Naive thymus-derived CD4-positive, alpha-beta T cell (primary cell): ENCODE measurements around the gene WSCD1. TPM values are rescaled to one million over a fixed set of nuclear protein-coding genes. Genes with fewer than 3 reads are reported as not detected.

Experiments
- ATAC-seq: fragments of 150-1000 bp; cut with Tn5 transposase; 2 replicates; pipeline ENCODE4 v1.10.0; 2021; ENCODE audit warnings: mild to moderate bottlenecking, moderate library complexity
- CTCF ChIA-PET: fragments of 350-600 bp; sonication (Branson Sonifier 250); formaldehyde crosslinking; loops from one replicate; lab custom pipeline; 2021; ENCODE audit warnings: antibody characterized with exemption; lab: Charles Lee
- POLR2A ChIA-PET: fragments of 350-600 bp; sonication (Branson Sonifier 250); formaldehyde crosslinking; loops from one replicate; lab custom pipeline; 2021; ENCODE audit warnings: antibody characterized with exemption, inconsistent platforms; lab: Charles Lee
- DNase-seq, 9 donors: peaks; one replicate each; pipeline versions ENCODE4 v3.0.0 to v3.0.0-alpha.2; 2020 to 2022; ENCODE audit warnings: mixed read lengths in 1 of 9
- H3K27ac ChIP-seq: one replicate; pipeline ENCODE4 v1.7.0; 2013; ENCODE audit warnings: mild to moderate bottlenecking, low read depth, low read length, moderate library complexity
- H3K27me3 ChIP-seq, 2 donors: one replicate each; pipeline ENCODE4 v1.7.0; 2013; ENCODE audit warnings: low read length in 2 of 2, mild to moderate bottlenecking in 2 of 2, moderate library complexity in 2 of 2; ENCODE audit not compliant: control insufficient read depth in 2 of 2, insufficient read depth in 2 of 2
- H3K36me3 ChIP-seq, 3 experiments: 1 replicate in 2 of 3; 2 replicates in 1 of 3; pipeline ENCODE4 v1.7.0; 2013; ENCODE audit warnings: low read length in 3 of 3, mild to moderate bottlenecking in 3 of 3, moderate library complexity in 1 of 3; ENCODE audit not compliant: insufficient read depth in 3 of 3, control insufficient read depth in 2 of 3
- H3K4me1 ChIP-seq, 2 donors: one replicate each; pipeline ENCODE4 v1.7.0; 2013; ENCODE audit warnings: low read length in 2 of 2, mild to moderate bottlenecking in 2 of 2, moderate library complexity in 1 of 2; ENCODE audit not compliant: control insufficient read depth in 2 of 2, insufficient read depth in 2 of 2
- H3K4me3 ChIP-seq: 2 replicates; pipeline ENCODE4 v1.7.0; 2013; ENCODE audit warnings: mild to moderate bottlenecking, low read length
- H3K9me3 ChIP-seq, 3 experiments: 1 replicate in 2 of 3; 2 replicates in 1 of 3; pipeline ENCODE4 v1.7.0; 2013; ENCODE audit warnings: low read length in 3 of 3; ENCODE audit not compliant: control insufficient read depth in 2 of 3
- H3K27ac Mint-ChIP-seq, 9 donors: one replicate each; pipeline ENCODE4 v1.8.0; 2020 to 2022; ENCODE audit warnings: mixed read lengths in 9 of 9, mild to moderate bottlenecking in 8 of 9, moderate library complexity in 5 of 9, inconsistent platforms in 2 of 9
- H3K27me3 Mint-ChIP-seq, 5 donors: one replicate each; pipeline ENCODE4 v1.8.0; 2021 to 2022; ENCODE audit warnings: mixed read lengths in 5 of 5, mild to moderate bottlenecking in 1 of 5
- H3K36me3 Mint-ChIP-seq, 5 donors: one replicate each; pipeline ENCODE4 v1.8.0; 2020 to 2022; ENCODE audit warnings: mixed read lengths in 5 of 5, mild to moderate bottlenecking in 3 of 5, inconsistent platforms in 1 of 5
- H3K4me1 Mint-ChIP-seq, 7 donors: one replicate each; pipeline ENCODE4 v1.8.0; 2020 to 2022; ENCODE audit warnings: mixed read lengths in 7 of 7, mild to moderate bottlenecking in 3 of 7, inconsistent platforms in 1 of 7
- H3K4me3 Mint-ChIP-seq, 10 donors: one replicate each; pipeline ENCODE4 v1.8.0; 2020 to 2022; ENCODE audit warnings: mild to moderate bottlenecking in 10 of 10, mixed read lengths in 10 of 10, moderate library complexity in 6 of 10, inconsistent platforms in 2 of 10
- H3K9me3 Mint-ChIP-seq, 11 donors: one replicate each; pipeline ENCODE4 v1.8.0; 2020 to 2022; ENCODE audit warnings: mixed read lengths in 11 of 11, mild to moderate bottlenecking in 4 of 11, inconsistent platforms in 1 of 11, moderate library complexity in 1 of 11
- intact Hi-C, 2 donors: fragments of 100-400 bp; cut with micrococcal nuclease; formaldehyde crosslinking; loops; one replicate each; pipeline ENCODE4 v1.15.1; 2023
- polyA plus RNA-seq, 2 donors: library from polyadenylated mRNA; unstranded; fragments of 300-500 nt; fragmentation: Illumina TruSeq; gene quantifications; one replicate each; pipeline ENCODE4 v1.2.3, GENCODE V29; 2021
- total RNA-seq, 6 experiments: library from RNA in 5 of 6; stranded (reverse) in 5 of 6; gene quantifications; 1 replicate in 5 of 6; 2 replicates in 1 of 6; pipeline ENCODE4 v1.2.3 and lab custom pipeline; 2021 to 2026

Gene WSCD1
- total and polyA plus RNA-seq, 7 experiments from 2014 or later = 0.13 to 0.73 (median 0.27) TPM; not detected in 2

GRCh38 chr17:6172642-6173330 lies 102.6 kb downstream of the WSCD1 start:
- ChIA-PET POLR2A (no interaction called here), CTCF (no interaction called here)
- H3K27ac ChIP-seq = no peak overlapping the region
- no peak overlapping the region for H3K4me3 Mint-ChIP-seq
- H3K36me3 ChIP-seq = no peaks in the 10 kb centered on the region
- peaks cover 0 to 2% (median 0%) of the 10 kb centered on the region in 7 donors for H3K4me1 Mint-ChIP-seq
- H3K9me3 ChIP-seq = no peaks in the 10 kb centered on the region
- DNase-seq = no peak
- no peak overlapping the region for H3K27ac Mint-ChIP-seq
- ATAC-seq = no peak
- peaks cover 0 to 4% (median 0%) of the 10 kb centered on the region in 11 donors for H3K9me3 Mint-ChIP-seq
- intact Hi-C loops = no loop called here
- H3K4me1 ChIP-seq = no peaks in the 10 kb centered on the region
- peaks cover 0 to 20% (median 9%) of the 10 kb centered on the region in 5 donors for H3K27me3 Mint-ChIP-seq
- H3K4me3 ChIP-seq = no peak overlapping the region
- H3K27me3 ChIP-seq = no peaks in the 10 kb centered on the region
- no peaks in the 10 kb centered on the region for H3K36me3 Mint-ChIP-seq

DNA sequence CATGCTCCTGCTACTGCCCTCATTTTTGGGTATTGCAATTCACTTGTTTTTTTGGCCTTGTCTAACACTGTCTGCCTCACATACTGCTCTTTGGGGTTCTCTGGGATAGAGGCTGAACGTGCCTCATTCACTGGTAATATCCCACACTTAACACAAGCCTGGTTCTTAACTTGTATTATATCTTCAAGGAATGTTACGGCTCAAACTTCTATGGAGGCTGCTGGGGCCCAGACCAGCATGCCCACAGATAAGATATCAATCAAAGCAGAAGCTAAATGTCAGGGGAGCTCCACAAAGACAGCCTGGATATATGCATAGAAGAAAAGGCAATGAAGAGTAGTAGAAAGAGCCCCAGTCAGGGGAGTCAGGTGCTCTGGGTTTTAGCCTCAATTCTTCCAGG lies 103.5 kb downstream of the WSCD1 start:
- no peak overlapping the region for H3K27ac ChIP-seq
- peaks cover 0 to 4% (median 0%) of the 10 kb centered on the region in 11 donors for H3K9me3 Mint-ChIP-seq
- H3K4me1 ChIP-seq = no peaks in the 10 kb centered on the region
- no peak overlapping the region for H3K4me3 Mint-ChIP-seq
- H3K4me1 Mint-ChIP-seq = peaks cover 0 to 2% (median 0%) of the 10 kb centered on the region in 7 donors
- no peaks in the 10 kb centered on the region for H3K36me3 ChIP-seq
- DNase-seq = no peak
- intact Hi-C loops = no loop called here
- ChIA-PET CTCF (no interaction called here), POLR2A (no interaction called here)
- ATAC-seq = no peak
- no peak overlapping the region for H3K4me3 ChIP-seq
- H3K27me3 ChIP-seq = no peaks in the 10 kb centered on the region
- peaks cover 0 to 25% (median 5%) of the 10 kb centered on the region in 5 donors for H3K27me3 Mint-ChIP-seq
- no peaks in the 10 kb centered on the region for H3K9me3 ChIP-seq
- no peak overlapping the region for H3K27ac Mint-ChIP-seq
- H3K36me3 Mint-ChIP-seq = no peaks in the 10 kb centered on the region
